ENCODE data around the gene CHM. TPM values are rescaled to one million over a fixed set of nuclear protein-coding genes. Genes with fewer than 3 reads are reported as not detected.

CHM gene
- total RNA-seq (2021; ENCODE audit: unreplicated experiment) (28.9 TPM), Bru-seq, nascent RNA (percentile 82 among the genes with signal in this experiment), BruChase-seq, experiment 1, labeled RNA remaining after a 2-hour chase (percentile 73 among the genes with signal in this experiment), BruChase-seq, experiment 2, labeled RNA remaining after a 6-hour chase (percentile 74 among the genes with signal in this experiment)
- 7.2 TPM for polyA plus RNA-seq (2012; ENCODE audit: insufficient read length)
- long read RNA-seq, full-length matches to known transcripts = 4 of 16 reads
- long read RNA-seq, partial matches to known transcripts = 8 of 16 reads
- long read RNA-seq, other reads (novel, unspliced or antisense) = 4 of 16 reads

GRCh38 chrX:86047174-86047935 lies at the start of gene CHM:
Gene CHM (minus strand): TSS chrX:86047558. CDS start chrX:86047532, 26 bp downstream.
- POLR2A ChIA-PET = no interaction called here
- DNase-seq (ENCODE audit: low read depth, low spot score) (peak; percentile 74), ATAC-seq (peak; percentile 98)
- BruUV-seq (replicated peaks) = no TSS peak
- Histone ChIP-seq H3K9me3 (ENCODE audit: control insufficient read depth, insufficient read depth, low read depth, low read length) (no peaks in the 10 kb centered on the region), H3K4me1 (ENCODE audit: control insufficient read depth, insufficient read depth, low read length) (peaks cover 4% of the 10 kb centered on the region), H3K27me3 (ENCODE audit: control insufficient read depth, insufficient read depth, low read length) (no peaks in the 10 kb centered on the region), H3K4me3 (ENCODE audit: low read depth in 2 of 2, low read length in 2 of 2) (peak within 1 kb of the TSS; percentile 53 to 90), H3K36me3 (ENCODE audit: control insufficient read depth, insufficient read depth, low read length) (no peaks in the 10 kb centered on the region; the same call in 1 of the 2 replicates), H3K27ac (ENCODE audit: low read length) (peak within 1 kb of the TSS; percentile 95)
- TF ChIP-seq SIN3A (IDR thresholded peaks at IDR 0.05; ENCODE audit: borderline replicate concordance, insufficient read depth, low read depth, low read length) = 0 out of 2 replicates have a peak, but pooled peaks have one; percentile 57
- peak; percentile 82 for TF ChIP-seq POLR2AphosphoS5 (IDR thresholded peaks at IDR 0.05; ENCODE audit: low read depth, low read length)
- no peak for TF ChIP-seq REST (IDR thresholded peaks at IDR 0.05; ENCODE audit: insufficient read depth in 1 of 2, low read depth in 2 of 2, low read length in 1 of 2)
- TF ChIP-seq CTCF (IDR thresholded peaks at IDR 0.05) = no peak
- TF ChIP-seq TCF7L2 (IDR thresholded peaks at IDR 0.05; ENCODE audit: low read depth, low read length) = no peak
- in situ Hi-C loops (cut with HindIII; ENCODE audit: low pct_unique_long_range_greater_than_20kb, low sequenced_read_pairs) = no loop called here
- intact Hi-C loops (cut with micrococcal nuclease; ENCODE audit: unreplicated experiment) = no loop called here
- CTCF ChIA-PET = no interaction called here

GRCh38 chrX:86078650-86079049 lies 31.3 kb upstream of the CHM start:
- ChIA-PET CTCF (no interaction called here), POLR2A (no interaction called here)
- no peak for ATAC-seq
- Histone ChIP-seq H3K36me3 (ENCODE audit: control insufficient read depth, insufficient read depth, low read length) (no peaks in the 10 kb centered on the region), H3K9me3 (ENCODE audit: control insufficient read depth, insufficient read depth, low read depth, low read length) (no peaks in the 10 kb centered on the region), H3K4me1 (ENCODE audit: control insufficient read depth, insufficient read depth, low read length) (no peaks in the 10 kb centered on the region), H3K4me3 (ENCODE audit: low read depth in 2 of 2, low read length in 2 of 2) (no peak overlapping the region), H3K27ac (ENCODE audit: low read length) (no peak overlapping the region), H3K27me3 (ENCODE audit: control insufficient read depth, insufficient read depth, low read length) (no peaks in the 10 kb centered on the region)
- intact Hi-C loops (cut with micrococcal nuclease; ENCODE audit: unreplicated experiment) (no loop called here), in situ Hi-C loops (cut with HindIII; ENCODE audit: low pct_unique_long_range_greater_than_20kb, low sequenced_read_pairs) (no loop called here)
- BruUV-seq (replicated peaks) = no TSS peak
- TF ChIP-seq REST (IDR thresholded peaks at IDR 0.05; ENCODE audit: insufficient read depth in 1 of 2, low read depth in 2 of 2, low read length in 1 of 2) = no peak
- TF ChIP-seq SIN3A (IDR thresholded peaks at IDR 0.05; ENCODE audit: borderline replicate concordance, insufficient read depth, low read depth, low read length) = no peak
- TF ChIP-seq CTCF (IDR thresholded peaks at IDR 0.05) = no peak
- no peak for TF ChIP-seq TCF7L2 (IDR thresholded peaks at IDR 0.05; ENCODE audit: low read depth, low read length)
- no peak for TF ChIP-seq POLR2AphosphoS5 (IDR thresholded peaks at IDR 0.05; ENCODE audit: low read depth, low read length)
- DNase-seq (ENCODE audit: low read depth, low spot score) = no peak

All from Panc1 (cell line).